K562 (cell line): ENCODE results near the gene SCYGR8. TPM values are rescaled to one million over a fixed set of nuclear protein-coding genes. Genes with fewer than 3 reads are reported as not detected.

ENCODE experiments used
- ATAC-seq: fragments of 200-7000 bp; cut with Tn5 transposase; 3 replicates; pipeline ENCODE4 v1.9.1; 2020; ENCODE audit warnings: moderate library complexity
- BruUV-seq: library from RNA; stranded (reverse); fragments of 400-500 nt; replicated peaks from 2 replicates; lab custom pipeline; 2021; lab: Mats Ljungman, UMichigan
- CTCF ChIA-PET: fragments of 300-600 bp; formaldehyde crosslinking; extraction: SDS; loops from one replicate; lab custom pipeline; 2021; ENCODE audit warnings: low intra/inter-chr PET ratio; lab: Yijun Ruan, JAX
- POLR2A ChIA-PET: fragments of 300-600, 350-650 bp; sonication (Branson Sonifier 250); formaldehyde crosslinking; extraction: SDS; loops from one replicate; lab custom pipeline; 2021; ENCODE audit warnings: antibody characterized with exemption, inconsistent platforms; lab: Yijun Ruan, JAX
- DNase-seq, 4 experiments: peaks; one replicate each; pipeline versions ENCODE4 v3.0.0 to v3.0.0-alpha.2; 2011 to 2018; ENCODE audit warnings: low spot score in 3 of 4, mixed read lengths in 3 of 4; ENCODE audit errors: extremely low read depth in 1 of 4
- FAIRE-seq: peaks from 2 replicates; lab custom pipeline; 2011; peaks lifted over from hg19 to GRCh38; lab: Jason Lieb, UNC
- H2AFZ ChIP-seq: 2 replicates; pipeline ENCODE4 v1.6.0; 2011; ENCODE audit warnings: low read depth, low read length, control low read depth, inconsistent platforms
- H3K27ac ChIP-seq: fragments of 200-600 bp; 3 replicates; pipeline ENCODE4 v1.8.0; 2011; ENCODE audit warnings: low read depth, mild to moderate bottlenecking, control low read depth, inconsistent platforms, low read length, moderate library complexity, mixed read lengths; ENCODE audit errors: extremely low read depth
- H3K27me3 ChIP-seq, 2 experiments: fragments of 300-600 bp in 1 of 2; 2 replicates in 1 of 2; 3 replicates in 1 of 2; pipeline versions ENCODE4 v1.6.0 to v1.8.0; 2011; ENCODE audit warnings: inconsistent platforms in 2 of 2, low read length in 2 of 2, mild to moderate bottlenecking in 1 of 2, mixed read lengths in 1 of 2, moderate library complexity in 1 of 2; ENCODE audit not compliant: control insufficient read depth in 2 of 2, insufficient read depth in 2 of 2
- H3K36me3 ChIP-seq: fragments of 300-600 bp; 3 replicates; pipeline ENCODE4 v1.8.0; 2011; ENCODE audit warnings: mild to moderate bottlenecking, low read length, inconsistent platforms; ENCODE audit not compliant: control insufficient read depth, insufficient read depth
- H3K4me1 ChIP-seq, 2 experiments: fragments of 200-600 bp in 1 of 2; replicated peaks in 1 of 2; 2 replicates in 1 of 2; 3 replicates in 1 of 2; pipeline versions ENCODE4 v1.5.1 to v1.8.0; 2011; ENCODE audit warnings: inconsistent platforms in 2 of 2, low read length in 2 of 2, mild to moderate bottlenecking in 1 of 2, mixed read lengths in 1 of 2, moderate library complexity in 1 of 2; ENCODE audit not compliant: control insufficient read depth in 2 of 2, insufficient read depth in 2 of 2
- H3K4me2 ChIP-seq: 2 replicates; pipeline ENCODE4 v1.6.1; 2011; ENCODE audit warnings: low read length, control low read depth, inconsistent platforms, mixed read lengths; ENCODE audit not compliant: insufficient read depth
- H3K4me3 ChIP-seq: fragments of 200-600 bp; sonication (generic), shearing (Covaris generic); 2 replicates; pipeline ENCODE4 v1.5.1; 2016; ENCODE audit warnings: control low read depth, inconsistent platforms
- H3K79me2 ChIP-seq: fragments of 200-600 bp; 3 replicates; pipeline ENCODE4 v1.8.0; 2011; ENCODE audit warnings: low read length, inconsistent platforms; ENCODE audit not compliant: control insufficient read depth, insufficient read depth
- H3K9ac ChIP-seq, 2 experiments: 2 replicates each; pipeline versions ENCODE4 v1.6.0 to v1.6.1; 2011; ENCODE audit warnings: low read depth in 2 of 2, low read length in 2 of 2, control low read depth in 1 of 2, inconsistent platforms in 1 of 2, mild to moderate bottlenecking in 1 of 2, mixed read lengths in 1 of 2; ENCODE audit not compliant: insufficient read depth in 1 of 2
- H3K9me1 ChIP-seq: one replicate; pipeline ENCODE4 v1.6.0; 2011; ENCODE audit warnings: inconsistent platforms, mild to moderate bottlenecking, low read length, moderate library complexity; ENCODE audit not compliant: control insufficient read depth, insufficient read depth
- H3K9me3 ChIP-seq: replicated peaks from 2 replicates; pipeline ENCODE4 v1.5.1; 2011; ENCODE audit warnings: low read depth, low read length, inconsistent platforms; ENCODE audit not compliant: control insufficient read depth, insufficient read depth
- H4K20me1 ChIP-seq: replicated peaks from 2 replicates; pipeline ENCODE4 v1.6.1; 2011; ENCODE audit warnings: low read length, inconsistent platforms, mixed read lengths; ENCODE audit not compliant: control insufficient read depth, insufficient read depth
- CBX2 ChIP-seq: fragments of 200-600 bp; sonication (generic); IDR thresholded peaks from one replicate; pipeline ENCODE4 v1.6.1; 2012; ENCODE audit warnings: mild to moderate bottlenecking, low read length, inconsistent platforms; ENCODE audit not compliant: insufficient read depth, poor library complexity, severe bottlenecking
- ELF4 ChIP-seq: fragments of 450-650 bp; formaldehyde crosslinking; IDR thresholded peaks from 2 replicates; pipeline ENCODE4 v1.4.0; 2022; ENCODE audit warnings: missing genetic modification characterization
- HMGN3 ChIP-seq: IDR thresholded peaks from 2 replicates; pipeline ENCODE4 v1.6.1; 2011; ENCODE audit warnings: borderline replicate concordance, low read depth, mild to moderate bottlenecking, mixed read lengths, low read length; ENCODE audit not compliant: insufficient read length; ENCODE audit errors: extremely low read depth
- KDM1A ChIP-seq, 2 experiments: fragments of 450-650 bp; IDR thresholded peaks; 2 replicates each; pipeline ENCODE4 v1.6.1; 2016; ENCODE audit warnings: mild to moderate bottlenecking in 2 of 2
- MXI1 ChIP-seq: IDR thresholded peaks from 2 replicates; pipeline ENCODE4 v1.6.1; 2011; ENCODE audit warnings: low read depth, mild to moderate bottlenecking, improper control_type of control experiment, low read length
- NKRF ChIP-seq: fragments of 450-650 bp; IDR thresholded peaks from 2 replicates; pipeline ENCODE4 v1.6.1; 2016; ENCODE audit warnings: borderline replicate concordance
- NR0B1 ChIP-seq: fragments of 450-650 bp; IDR thresholded peaks from one replicate; pipeline ENCODE4 v1.6.1; 2018; ENCODE audit warnings: mild to moderate bottlenecking, moderate library complexity; ENCODE audit not compliant: partially characterized antibody
- RBFOX2 ChIP-seq: fragments of 200-400 bp; formaldehyde crosslinking; IDR thresholded peaks from 2 replicates; pipeline ENCODE4 v1.6.1; 2017; ENCODE audit warnings: low read depth, mild to moderate bottlenecking, low read length, moderate library complexity
- SIX5 ChIP-seq, 2 experiments: IDR thresholded peaks; 2 replicates each; pipeline ENCODE4 v1.6.1; 2011; ENCODE audit warnings: low read length in 2 of 2, borderline replicate concordance in 1 of 2, low read depth in 1 of 2, mild to moderate bottlenecking in 1 of 2, moderate library complexity in 1 of 2; ENCODE audit not compliant: insufficient read depth in 1 of 2
- ZNF512 ChIP-seq: IDR thresholded peaks from 2 replicates; pipeline ENCODE4 v1.6.1; 2016; ENCODE audit warnings: missing genetic modification characterization, missing compliant biosample characterization
- WGBS: fragments of 100-300 bp; shearing (Covaris generic); methylation state at CpG from one replicate; pipeline ENCODE4 v1.1.6; 2016; ENCODE audit warnings: low coverage, mixed read lengths; ENCODE audit not compliant: insufficient coverage; ENCODE audit errors: missing lambda C conversion rate; 5-methylcytosine and 5-hydroxymethylcytosine counted together
- in situ Hi-C: fragments of 300-500 bp; cut with MboI; formaldehyde crosslinking; loops from 4 replicates; pipeline ENCODE4 v1.15.0; 2018; ENCODE audit warnings: inconsistent platforms, mixed read lengths
- intact Hi-C: fragments of 100-400 bp; cut with micrococcal nuclease; formaldehyde crosslinking; loops from 2 replicates; pipeline ENCODE4 v1.14.2; 2022
- polyA plus RNA-seq, 8 experiments: library from polyadenylated mRNA; depleted of rRNA in 4 of 8; stranded (reverse) in 5 of 8; unstranded in 3 of 8; fragments of >200 nt; fragmentation: Nextera tagmentation in 2 of 8; fragmentation: Illumina TruSeq in 1 of 8; extraction: Ambion mirVana in 2 of 8; extraction: Trizol in 1 of 8; gene quantifications; 2 replicates each; pipeline versions ENCODE4 v1.2.1 to v1.2.3, GENCODE V29; 2011 to 2014; ENCODE audit warnings: inconsistent platforms in 1 of 8, missing spikeins in 1 of 8
- total RNA-seq, 7 experiments: library from RNA; depleted of rRNA in 6 of 7; stranded (reverse); fragments of >200 nt in 6 of 7; fragmentation: Illumina TruSeq in 2 of 7; extraction: Trizol in 2 of 7; gene quantifications; 2 replicates each; pipeline versions ENCODE4 v1.2.1 to v1.2.3, GENCODE V29; 2011 to 2021; ENCODE audit warnings: low replicate concordance in 1 of 7

SCYGR8 gene
- total and polyA plus RNA-seq, 9 of the 15 experiments (the other 6 are each of a cell fraction or from before 2014, with no cell fraction given): not detected

- no peak for TF ChIP-seq SIX5 (IDR thresholded peaks at IDR 0.05; ENCODE audit: borderline replicate concordance in 1 of 2, insufficient read depth in 1 of 2, low read depth in 1 of 2, low read length in 2 of 2)
- no peak for TF ChIP-seq NR0B1
- TF ChIP-seq HMGN3: no peak
- no peak for TF ChIP-seq KDM1A (IDR thresholded peaks at IDR 0.05)
- no peak for TF ChIP-seq CBX2
These were observed 44.1 kb downstream of the SCYGR8 start (continued) for GRCh38 chr2:227789803-227790202.

- BruUV-seq: no TSS peak
- Histone ChIP-seq H3K4me2 (no peak overlapping the region), H3K27ac (no peak overlapping the region), H2AFZ (no peak overlapping the region), H3K9me3 (no peaks in the 10 kb centered on the region), H3K9ac (no peak overlapping the region), H4K20me1 (no peaks in the 10 kb centered on the region), H3K79me2 (no peaks in the 10 kb centered on the region), H3K36me3 (no peaks in the 10 kb centered on the region), H3K4me3 (no peak overlapping the region), H3K4me1 (no peaks in the 10 kb centered on the region), H3K27me3 (no peaks in the 10 kb centered on the region), H3K9me1 (no peaks in the 10 kb centered on the region)
- ChIA-PET CTCF (no interaction called here), POLR2A (no interaction called here)
- DNase-seq (no peak), ATAC-seq (no peak), FAIRE-seq (no peak)
- intact Hi-C loops: no loop called here
- no peak for TF ChIP-seq NKRF
- no peak for TF ChIP-seq RBFOX2
- no peak for TF ChIP-seq MXI1
- no peak for TF ChIP-seq ZNF512 (tag)
- TF ChIP-seq ELF4: no peak
- 6% methylated on average over 5 of the region's 5 CpGs for WGBS
- in situ Hi-C loops: no loop called here
These were observed 47.5 kb downstream of the SCYGR8 start for GRCh38 chr2:227793148-227793712.
